DOHH2 (cell line): ENCODE results near the gene CSNK2B.

Source experiments
- H3F3A ChIP-seq: fragments of 200-600 bp; sonication (generic), shearing (Covaris generic); 2 replicates; pipeline ENCODE4 v1.6.0; 2016; ENCODE audit warnings: antibody characterized with exemption, mild to moderate bottlenecking; ENCODE audit not compliant: control insufficient read depth, insufficient read depth
- H3K27ac ChIP-seq: fragments of 200-600 bp; sonication (generic); 2 replicates; pipeline ENCODE4 v1.5.1; 2014; ENCODE audit warnings: low read depth, mild to moderate bottlenecking, low read length, moderate library complexity
- H3K27me3 ChIP-seq: fragments of 200-600 bp; sonication (generic); 2 replicates; pipeline ENCODE4 v1.6.1; 2014; ENCODE audit warnings: mild to moderate bottlenecking, low read length, mixed read lengths; ENCODE audit not compliant: control insufficient read depth
- H3K36me3 ChIP-seq: fragments of 200-600 bp; sonication (generic); 2 replicates; pipeline ENCODE4 v1.6.1; 2014; ENCODE audit warnings: mild to moderate bottlenecking, low read length, moderate library complexity, mixed read lengths; ENCODE audit not compliant: control insufficient read depth
- H3K4me1 ChIP-seq: fragments of 200-600 bp; sonication (generic); 2 replicates; pipeline ENCODE4 v1.6.1; 2014; ENCODE audit warnings: mild to moderate bottlenecking, low read length, mixed read lengths; ENCODE audit not compliant: control insufficient read depth
- H3K4me2 ChIP-seq: fragments of 200-600 bp; sonication (generic); 2 replicates; pipeline ENCODE4 v1.6.0; 2014; ENCODE audit warnings: mild to moderate bottlenecking, low read length, moderate library complexity
- H3K4me3 ChIP-seq: fragments of 200-600 bp; sonication (generic); 2 replicates; pipeline ENCODE4 v1.5.1; 2014; ENCODE audit warnings: mild to moderate bottlenecking, low read length, mixed read lengths
- H3K79me2 ChIP-seq: fragments of 200-600 bp; sonication (generic); 2 replicates; pipeline ENCODE4 v1.6.1; 2014; ENCODE audit warnings: mild to moderate bottlenecking, low read length, mixed read lengths; ENCODE audit not compliant: control insufficient read depth
- H3K9me2 ChIP-seq: fragments of 200-600 bp; sonication (generic); replicated peaks from 2 replicates; pipeline ENCODE4 v1.6.1; 2014; ENCODE audit warnings: mild to moderate bottlenecking, low read length, mixed read lengths; ENCODE audit not compliant: control insufficient read depth
- H3K9me3 ChIP-seq: fragments of 200-600 bp; sonication (generic); 2 replicates; pipeline ENCODE4 v1.6.1; 2014; ENCODE audit warnings: antibody characterized with exemption, low read length, mixed read lengths; ENCODE audit not compliant: control insufficient read depth, insufficient read depth
- H4K20me1 ChIP-seq: fragments of 200-600 bp; sonication (generic); 2 replicates; pipeline ENCODE4 v1.6.0; 2014; ENCODE audit warnings: low read depth, mild to moderate bottlenecking, antibody characterized with exemption, low read length, moderate library complexity; ENCODE audit not compliant: control insufficient read depth, insufficient read depth
- CTCF ChIP-seq: fragments of 200-600 bp; sonication (generic); IDR thresholded peaks from one replicate; pipeline ENCODE4 v1.5.1; 2014; ENCODE audit warnings: antibody characterized with exemption, mild to moderate bottlenecking, low read depth, low read length; ENCODE audit not compliant: poor library complexity, severe bottlenecking
- EZH2phosphoT487 ChIP-seq: fragments of 200-600 bp; sonication (generic); IDR thresholded peaks from 2 replicates; pipeline ENCODE4 v1.6.1; 2017; ENCODE audit warnings: borderline replicate concordance, mild to moderate bottlenecking, antibody characterized with exemption, low read length, moderate library complexity, mixed read lengths

The CSNK2B gene

GRCh38 chr6:31643818-31644454 is 21.9 kb upstream of the CSNK2B start:
- H3K4me2 ChIP-seq: no peak overlapping the region
- no peaks in the 10 kb centered on the region for H3K4me1 ChIP-seq
- H3K79me2 ChIP-seq: peaks cover 6% of the 10 kb centered on the region
- no peaks in the 10 kb centered on the region for H3K27me3 ChIP-seq
- H3F3A ChIP-seq: peaks cover 14% of the 10 kb centered on the region; the same call in 1 of the 2 replicates
- H3K9me2 ChIP-seq: no peaks in the 10 kb centered on the region
- no peak for TF ChIP-seq EZH2phosphoT487
- TF ChIP-seq CTCF: no peak
- no peak overlapping the region for H3K27ac ChIP-seq
- H3K36me3 ChIP-seq: peaks cover 89% of the 10 kb centered on the region
- no peak overlapping the region for H3K4me3 ChIP-seq
- no peaks in the 10 kb centered on the region for H3K9me3 ChIP-seq
- no peaks in the 10 kb centered on the region for H4K20me1 ChIP-seq

GRCh38 chr6:31645325-31645724 is 20.6 kb upstream of the CSNK2B start:
- H3K79me2 ChIP-seq: peaks cover 20% of the 10 kb centered on the region
- no peaks in the 10 kb centered on the region for H3K27me3 ChIP-seq
- TF ChIP-seq EZH2phosphoT487: no peak
- no peak for TF ChIP-seq CTCF
- H3K27ac ChIP-seq: no peak overlapping the region
- 0 out of 2 replicates have a peak, but pooled peaks cover 4% of the 10 kb centered on the region for H3F3A ChIP-seq
- H3K9me2 ChIP-seq: no peaks in the 10 kb centered on the region
- peaks cover 87% of the 10 kb centered on the region for H3K36me3 ChIP-seq
- no peaks in the 10 kb centered on the region for H3K4me1 ChIP-seq
- H3K4me2 ChIP-seq: no peak overlapping the region
- no peaks in the 10 kb centered on the region for H4K20me1 ChIP-seq
- H3K9me3 ChIP-seq: no peaks in the 10 kb centered on the region
- no peak overlapping the region for H3K4me3 ChIP-seq

- H3F3A ChIP-seq: peaks cover 6% of the 10 kb centered on the region
These were observed 14.2 kb upstream of the CSNK2B start for GRCh38 chr6:31651602-31652191.

More at GRCh38 chr6:31651602-31652191, 14.2 kb upstream of the CSNK2B start:
- H3K4me3 ChIP-seq: peak overlapping the region; percentile 83
- H3K79me2 ChIP-seq: peaks cover 51% of the 10 kb centered on the region
- no peaks in the 10 kb centered on the region for H3K27me3 ChIP-seq
- TF ChIP-seq EZH2phosphoT487 (no peak), CTCF (no peak)
- H3K9me3 ChIP-seq: no peaks in the 10 kb centered on the region
- H4K20me1 ChIP-seq: no peaks in the 10 kb centered on the region
- H3K4me1 ChIP-seq: peaks cover 15% of the 10 kb centered on the region
- H3K4me2 ChIP-seq: peak overlapping the region; percentile 84
- H3K27ac ChIP-seq: peak overlapping the region; percentile 82
- H3K36me3 ChIP-seq: peaks cover 46% of the 10 kb centered on the region
- H3K9me2 ChIP-seq: no peaks in the 10 kb centered on the region
